ENCODE results near the gene AFAP1.

AFAP1 gene

GRCh38 chr4:7839856-7840255, 99.8 kb downstream of the AFAP1 start:
- DNase-seq, result no peak

GRCh38 chr4:7838136-7838782, 101.4 kb downstream of the AFAP1 start:
- no peak for DNase-seq

- no peak for DNase-seq
These were observed 102.0 kb downstream of the AFAP1 start for GRCh38 chr4:7837597-7838135.

- no peak for DNase-seq
These were observed 107.6 kb downstream of the AFAP1 start for GRCh38 chr4:7831858-7832730.

DNA sequence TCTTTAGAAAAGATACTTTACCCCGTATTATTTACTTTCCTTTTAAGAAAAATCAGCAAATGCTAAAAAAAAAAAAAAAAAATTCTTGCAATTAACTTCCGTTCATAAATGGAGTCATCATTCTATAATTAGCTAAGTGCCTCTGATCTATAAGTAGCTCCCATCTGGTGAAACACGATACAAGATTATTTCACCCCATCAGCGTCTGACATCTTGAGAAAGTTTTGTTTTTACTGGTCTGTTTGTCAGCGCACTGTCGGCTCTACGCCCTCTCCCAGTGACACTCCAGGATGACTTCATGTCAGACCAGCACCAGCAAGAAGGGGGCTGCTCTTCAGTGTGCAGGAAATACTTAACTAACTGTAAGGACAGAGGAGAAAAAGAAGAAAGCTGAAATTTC, 108.3 kb downstream of the AFAP1 start:
- peak; percentile 54 for DNase-seq

GRCh38 chr4:7830747-7831146, 108.9 kb downstream of the AFAP1 start:
- DNase-seq, result no peak

DNA sequence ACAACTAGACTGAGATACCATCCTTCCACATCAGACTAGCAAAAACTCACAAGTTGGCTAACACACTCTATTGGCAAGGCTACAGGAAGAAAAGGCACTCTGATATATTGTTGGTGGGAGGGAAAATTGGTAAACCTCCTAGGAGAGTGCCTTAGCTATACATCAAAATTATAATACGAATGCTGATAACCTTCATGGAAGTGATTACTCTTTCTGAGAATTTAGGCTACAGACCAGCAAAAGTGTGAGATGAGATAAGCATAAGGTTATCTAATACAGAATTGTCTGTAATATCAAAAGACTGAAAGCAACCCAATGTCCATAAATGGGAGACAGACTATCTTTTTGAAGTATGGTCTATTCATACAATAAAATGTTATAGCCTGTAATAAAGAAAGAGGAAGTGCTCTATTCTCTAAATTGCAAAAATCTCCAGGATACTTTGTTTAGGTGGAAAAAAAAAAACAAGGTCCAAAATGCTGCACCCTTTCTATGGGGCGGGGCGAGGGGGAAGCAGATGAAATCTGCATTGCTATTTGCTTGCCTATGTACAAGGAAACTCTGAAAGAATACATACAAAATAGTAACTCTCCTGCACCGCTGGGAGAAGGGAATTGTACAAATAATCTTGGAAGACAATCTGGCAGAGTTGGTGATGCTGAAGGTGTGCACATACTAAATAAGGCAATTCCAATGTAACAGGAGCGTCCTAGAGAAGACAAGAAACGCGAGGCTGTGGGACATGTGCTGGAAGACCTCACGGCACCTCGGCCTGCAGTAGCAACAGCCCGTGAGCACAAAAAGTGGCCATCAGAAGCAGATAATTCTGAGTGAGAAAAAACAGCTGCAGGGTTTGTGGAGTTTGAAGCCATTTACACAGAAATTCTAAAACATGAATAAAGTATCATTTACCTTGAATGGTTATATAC, 109.7 kb downstream of the AFAP1 start:
- no peak for DNase-seq

DNA sequence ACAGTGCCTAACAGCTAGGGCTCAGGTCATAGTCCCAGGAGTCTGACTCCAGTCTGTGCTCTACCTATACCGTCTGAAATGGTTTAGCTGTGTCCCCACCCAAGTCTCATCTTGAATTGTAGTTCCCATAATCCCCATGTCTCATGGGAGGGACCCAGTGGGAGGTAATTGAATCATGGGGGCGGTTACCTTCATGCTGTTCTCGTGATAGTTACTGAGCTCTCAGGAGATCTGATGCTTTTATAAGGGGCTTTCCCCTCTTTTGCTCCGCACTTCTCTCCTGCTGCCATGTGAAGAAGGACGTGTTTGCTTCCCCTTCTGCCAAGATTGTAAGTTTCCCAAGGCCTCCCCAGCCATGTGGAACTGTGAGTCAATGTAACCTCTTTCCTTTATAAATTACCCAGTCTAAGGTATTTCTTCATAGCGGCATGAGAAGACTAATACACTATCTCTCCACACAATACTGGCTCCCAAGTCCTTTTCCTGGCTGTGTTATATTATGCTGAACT, 110.8 kb downstream of the AFAP1 start:
- DNase-seq, result no peak

DNA sequence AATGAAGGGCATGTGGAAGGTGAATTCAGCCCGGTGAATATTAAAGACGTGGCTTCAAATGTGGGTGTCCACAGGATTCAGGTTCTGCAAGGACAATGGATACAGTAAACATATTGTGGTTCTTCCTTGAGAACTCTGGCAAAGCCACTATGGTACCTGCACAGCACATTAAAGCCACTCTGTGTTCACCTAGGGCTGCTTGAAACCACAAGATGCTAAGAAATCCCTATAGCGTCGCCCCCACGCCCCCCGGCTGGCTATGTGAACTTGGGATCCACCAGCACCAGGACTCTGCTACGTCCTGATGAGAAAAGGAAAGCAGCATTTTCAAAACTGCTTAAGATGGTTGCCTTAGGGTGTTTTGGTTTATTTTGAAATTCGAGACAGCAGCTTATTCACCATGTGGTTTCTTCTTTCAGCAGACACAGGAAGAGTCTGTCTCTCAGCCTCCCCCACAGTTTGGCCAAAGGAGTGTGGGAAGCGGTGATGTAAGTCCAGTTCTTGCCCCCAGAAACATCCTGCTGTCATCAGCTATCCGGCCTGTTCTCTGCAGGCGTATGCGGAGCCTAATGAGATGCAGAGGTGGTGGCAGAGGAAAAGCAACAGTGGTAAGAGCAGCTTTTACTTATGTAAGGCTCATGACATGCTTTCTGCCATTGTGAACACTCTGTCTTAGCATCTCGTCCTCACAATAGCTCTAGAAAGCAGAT, 111.5 kb downstream of the AFAP1 start:
- DNase-seq, result peak; percentile 60

DNA sequence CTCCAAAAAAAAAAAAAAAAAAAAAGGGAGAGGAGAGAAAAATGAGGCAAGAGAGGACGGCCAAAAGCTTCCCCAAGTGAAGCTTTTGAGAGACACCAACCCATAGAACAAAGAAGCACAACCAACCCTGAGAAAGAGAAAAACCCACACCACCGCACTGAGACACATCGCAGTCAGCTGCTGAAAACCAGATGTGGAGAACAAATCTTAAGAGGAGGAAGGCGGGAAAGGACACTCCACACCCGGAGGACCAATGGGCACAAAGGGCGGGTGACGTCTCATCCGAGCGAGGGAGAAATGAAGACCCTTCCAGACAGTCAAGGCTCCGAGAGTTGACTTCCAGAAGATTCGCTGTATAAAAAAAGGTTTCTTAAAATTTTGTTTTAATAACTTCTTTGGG, 112.1 kb downstream of the AFAP1 start:
- DNase-seq, result no peak

DNA sequence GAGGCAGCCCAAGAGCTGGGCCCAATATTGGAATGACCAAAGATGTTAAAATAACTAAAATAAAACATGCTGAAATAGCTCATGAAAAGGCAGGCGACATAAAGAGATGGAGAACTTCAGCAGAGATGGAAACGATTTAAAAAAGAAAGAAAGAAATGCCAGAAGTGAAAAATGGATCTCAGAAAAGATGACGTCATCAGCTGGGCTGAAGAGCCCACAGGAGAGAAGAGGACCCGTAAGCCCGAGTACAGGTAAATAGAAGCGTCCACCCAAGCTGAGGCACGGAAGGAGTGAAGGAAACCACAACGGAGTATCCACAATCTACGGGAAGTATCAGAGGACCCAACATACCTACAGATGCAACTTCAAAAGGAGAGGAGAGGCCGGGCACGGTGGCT, 112.8 kb downstream of the AFAP1 start:
- DNase-seq, result no peak

- DNase-seq, result no peak
These were observed 113.3 kb downstream of the AFAP1 start for GRCh38 chr4:7826176-7826908.

DNA sequence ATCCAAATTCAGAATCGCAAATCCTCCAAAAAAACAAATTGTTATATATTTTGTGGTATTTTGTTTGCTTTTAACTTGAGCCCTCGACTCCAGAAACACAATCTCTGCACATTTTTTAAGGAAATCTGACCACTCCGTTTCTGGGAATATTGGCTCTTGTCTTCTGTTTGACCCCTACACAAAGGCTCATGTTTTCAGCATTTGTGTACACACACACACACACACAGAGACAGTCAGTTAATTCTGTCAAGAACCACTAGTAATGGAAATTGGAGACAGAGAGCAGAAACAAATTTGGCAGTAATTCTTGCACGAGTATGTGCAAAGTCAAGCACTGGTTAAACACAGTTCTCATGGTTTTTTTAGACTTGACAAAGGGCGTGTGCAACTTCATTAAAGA, 115.4 kb downstream of the AFAP1 start:
- no peak for DNase-seq

GRCh38 chr4:7823416-7823824, 116.2 kb downstream of the AFAP1 start:
- DNase-seq, result no peak

DNA sequence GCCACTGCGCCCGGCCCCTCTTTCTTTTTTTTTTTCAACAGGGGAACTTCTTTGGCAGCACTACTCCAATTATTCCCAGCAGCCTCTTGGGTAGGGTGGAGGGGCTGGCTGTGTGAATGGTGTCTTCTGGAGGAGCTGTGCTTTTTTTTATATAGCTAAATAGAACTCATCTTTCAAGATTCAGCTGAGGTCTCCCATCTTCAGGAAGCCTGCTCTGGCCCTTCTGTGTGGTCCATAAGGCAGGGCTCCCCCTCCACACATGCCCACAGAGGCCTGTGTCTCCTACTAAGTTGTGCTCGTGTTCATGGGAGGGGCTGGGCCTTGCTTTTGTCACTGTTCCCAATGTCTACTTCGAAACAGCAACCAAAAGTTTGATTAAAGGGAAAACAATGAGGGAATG, 116.8 kb downstream of the AFAP1 start:
- no peak for DNase-seq

GRCh38 chr4:7822137-7822505, 117.5 kb downstream of the AFAP1 start:
- no peak for DNase-seq

DNA sequence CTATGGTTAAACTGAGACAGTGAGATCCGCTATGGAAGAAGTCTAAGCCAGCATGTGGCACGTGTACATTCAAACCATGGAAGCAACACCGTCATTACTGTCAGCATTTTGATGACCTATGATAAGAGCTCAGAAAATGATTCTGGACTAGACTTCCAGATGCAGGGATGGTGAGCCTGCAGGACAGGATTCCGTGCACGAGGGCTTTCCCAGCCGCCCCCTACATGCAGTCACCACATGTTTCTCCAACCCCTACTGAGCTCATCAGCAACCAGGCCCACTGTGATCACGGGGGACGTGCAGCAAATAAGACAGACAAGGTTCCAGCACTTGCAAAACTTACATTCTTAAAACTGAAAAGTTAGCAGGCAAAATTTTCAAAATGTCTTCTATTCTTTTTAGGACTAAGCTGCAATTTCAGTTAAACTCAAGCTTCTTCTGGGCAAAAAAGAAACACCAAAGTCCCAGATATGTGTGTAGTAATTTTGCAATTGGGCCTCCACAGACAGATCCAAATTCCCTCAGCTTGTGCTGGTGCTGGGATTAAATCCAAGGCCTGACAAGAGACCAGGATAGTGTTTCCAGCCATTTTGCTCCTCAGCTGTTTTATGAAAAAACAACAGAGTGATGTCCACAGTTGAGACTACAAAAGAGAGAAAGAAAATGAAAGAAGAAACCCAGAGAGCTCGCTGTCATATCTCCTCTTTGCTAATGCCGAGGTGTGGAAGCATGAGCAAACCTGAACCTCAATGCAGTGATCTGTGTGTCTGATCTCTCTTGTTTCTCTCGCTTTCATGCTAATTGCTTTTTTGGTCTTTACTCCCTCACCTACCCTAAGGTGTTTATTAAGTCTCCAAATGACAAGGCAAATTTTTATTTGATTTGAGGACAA, 118.2 kb downstream of the AFAP1 start:
- no peak for DNase-seq

DNA sequence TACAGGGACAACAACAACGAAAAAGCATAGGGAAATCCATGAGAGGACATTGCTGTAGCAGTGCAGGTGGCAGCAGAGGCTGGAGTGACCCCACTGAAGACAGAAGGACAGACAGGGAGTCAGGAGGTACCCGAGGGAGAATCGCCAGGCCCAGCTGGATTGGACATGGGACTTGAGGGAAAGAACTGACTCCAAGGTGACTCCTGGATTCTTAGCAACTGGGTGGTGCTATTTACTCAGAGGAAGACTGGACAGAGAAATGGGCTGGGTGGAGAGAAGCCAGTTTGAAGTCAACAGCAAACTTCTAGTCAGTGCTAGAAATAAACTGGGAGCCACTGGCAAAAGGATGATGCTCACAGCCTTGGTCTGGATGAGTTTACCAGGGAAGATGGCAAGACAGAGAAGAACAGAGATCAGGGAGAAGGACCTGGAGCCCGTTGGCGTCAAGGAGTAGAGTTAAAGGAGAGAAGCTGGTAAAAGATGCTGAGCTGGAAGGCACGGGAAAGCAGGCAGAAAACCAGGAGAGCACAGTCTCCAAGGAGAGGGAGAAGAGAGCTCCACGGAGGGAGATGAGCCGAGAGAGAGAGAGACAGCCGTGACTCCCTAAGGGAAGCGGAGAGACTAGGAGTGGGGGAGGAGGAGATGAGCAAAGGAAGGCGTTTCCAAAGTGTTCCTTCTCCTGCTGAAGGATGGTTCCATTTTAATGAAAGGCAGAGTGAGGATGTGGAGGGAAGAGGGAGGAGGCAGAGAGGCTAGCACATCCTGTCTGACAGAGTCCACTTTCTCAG, 119.4 kb downstream of the AFAP1 start:
- no peak for DNase-seq

- no peak for DNase-seq
These were observed 120.2 kb downstream of the AFAP1 start for GRCh38 chr4:7819446-7819845.

Data from stimulated activated naive CD4-positive, alpha-beta T cell treated with Interleukin-2 at 50 U/mL for 16 hours (primary cell).